GM12878 (cell line): ENCODE measurements around the gene RASA1. TPM values are rescaled to one million over a fixed set of nuclear protein-coding genes. Genes with fewer than 3 reads are reported as not detected.

ENCODE experiments used
- ATAC-seq: fragments of 200-7000 bp; cut with Tn5 transposase; 3 replicates; pipeline ENCODE4 v1.9.1; 2020; ENCODE audit warnings: mild to moderate bottlenecking, moderate library complexity
- BruUV-seq: library from RNA; stranded (reverse); fragments of 400-500 nt; replicated peaks from 2 replicates; lab custom pipeline; 2021; lab: Mats Ljungman, UMichigan
- CTCF ChIA-PET: fragments of 300-600 bp; sonication (Branson Sonifier 250); formaldehyde crosslinking; extraction: SDS; loops from one replicate; lab custom pipeline; 2021; ENCODE audit warnings: inconsistent platforms; lab: Yijun Ruan, JAX
- POLR2A ChIA-PET: fragments of 350-600 bp; formaldehyde crosslinking; extraction: SDS; loops from one replicate; lab custom pipeline; 2021; ENCODE audit warnings: inconsistent platforms; lab: Charles Lee
- RAD21 ChIA-PET: fragments of 300-600 bp; sonication (Branson Sonifier 250); formaldehyde crosslinking; loops from one replicate; lab custom pipeline; 2023; ENCODE audit warnings: antibody characterized with exemption; ENCODE audit not compliant: unreplicated experiment; lab: Charles Lee
- SMC1A ChIA-PET: fragments of 300-600 bp; sonication (Branson Sonifier 250); formaldehyde crosslinking; loops from one replicate; lab custom pipeline; 2023; ENCODE audit not compliant: unreplicated experiment, uncharacterized antibody; lab: Charles Lee
- DNase-seq: peaks from one replicate; pipeline ENCODE4 v3.0.0-alpha.2; 2011; ENCODE audit warnings: low read depth, low spot score
- FAIRE-seq: peaks from 3 replicates; lab custom pipeline; 2011; peaks lifted over from hg19 to GRCh38; lab: Jason Lieb, UNC
- H2AFZ ChIP-seq: 2 replicates; pipeline ENCODE4 v1.6.0; 2011; ENCODE audit warnings: low read depth, low read length, control low read depth; ENCODE audit not compliant: control insufficient read depth
- H3K27ac ChIP-seq: 2 replicates; pipeline ENCODE4 v1.5.1; 2011; ENCODE audit warnings: control low read depth; ENCODE audit not compliant: control insufficient read depth, insufficient read depth
- H3K27me3 ChIP-seq, 2 experiments: replicated peaks in 1 of 2; 2 replicates each; pipeline versions ENCODE4 v1.6.0 to v1.6.1; 2011; ENCODE audit warnings: low read length in 1 of 2; ENCODE audit not compliant: control insufficient read depth in 2 of 2, insufficient read depth in 2 of 2
- H3K36me3 ChIP-seq, 2 experiments: 2 replicates each; pipeline ENCODE4 v1.5.1; 2011; ENCODE audit warnings: low read length in 1 of 2; ENCODE audit not compliant: control insufficient read depth in 2 of 2, insufficient read depth in 2 of 2
- H3K4me1 ChIP-seq: 2 replicates; pipeline ENCODE4 v1.6.1; 2011; ENCODE audit warnings: mild to moderate bottlenecking, low read length, moderate library complexity, mixed read lengths; ENCODE audit not compliant: control insufficient read depth, insufficient read depth
- H3K4me2 ChIP-seq: 2 replicates; pipeline ENCODE4 v1.6.0; 2011; ENCODE audit warnings: control low read depth; ENCODE audit not compliant: control insufficient read depth, insufficient read depth
- H3K4me3 ChIP-seq: fragments of 200-600 bp; sonication (generic); 2 replicates; pipeline ENCODE4 v1.5.1; 2016
- H3K79me2 ChIP-seq: 2 replicates; pipeline ENCODE4 v1.6.0; 2011; ENCODE audit warnings: low read length; ENCODE audit not compliant: control insufficient read depth, insufficient read depth
- H3K9ac ChIP-seq: 2 replicates; pipeline ENCODE4 v1.8.0; 2011; ENCODE audit warnings: low read length, control low read depth, mixed read lengths; ENCODE audit not compliant: control insufficient read depth, insufficient read depth
- H3K9me3 ChIP-seq: replicated peaks from 3 replicates; pipeline ENCODE4 v1.5.1; 2011; ENCODE audit warnings: mild to moderate bottlenecking, low read length; ENCODE audit not compliant: control insufficient read depth, insufficient read depth
- H4K20me1 ChIP-seq: 2 replicates; pipeline ENCODE4 v1.6.0; 2011; ENCODE audit not compliant: control insufficient read depth, insufficient read depth
- ATF2 ChIP-seq: IDR thresholded peaks from 2 replicates; pipeline ENCODE4 v1.6.1; 2012; ENCODE audit warnings: low read length, inconsistent platforms
- BMI1 ChIP-seq: fragments of 450-650 bp; IDR thresholded peaks from 2 replicates; pipeline ENCODE4 v1.6.1; 2016; ENCODE audit warnings: mild to moderate bottlenecking, moderate library complexity, borderline replicate concordance
- BRCA1 ChIP-seq: IDR thresholded peaks from 2 replicates; pipeline ENCODE4 v1.6.1; 2011; ENCODE audit warnings: low read depth, low read length, improper control_type of control experiment
- CREM ChIP-seq: IDR thresholded peaks from 2 replicates; pipeline ENCODE4 v1.6.1; 2014; ENCODE audit warnings: antibody characterized with exemption, low read depth
- FOXK2 ChIP-seq: fragments of 450-650 bp; IDR thresholded peaks from 2 replicates; pipeline ENCODE4 v1.6.1; 2017; ENCODE audit warnings: mild to moderate bottlenecking, moderate library complexity
- HDAC2 ChIP-seq: fragments of 200-600 bp; sonication (generic); IDR thresholded peaks from 2 replicates; pipeline ENCODE4 v1.6.1; 2017
- HDAC6 ChIP-seq: fragments of 200-600 bp; sonication (generic); IDR thresholded peaks from one replicate; pipeline ENCODE4 v1.8.0; 2017; ENCODE audit warnings: antibody characterized with exemption; ENCODE audit not compliant: unreplicated experiment
- MTA2 ChIP-seq: fragments of 450-650 bp; IDR thresholded peaks from 2 replicates; pipeline ENCODE4 v1.6.1; 2016; ENCODE audit warnings: low read depth, mild to moderate bottlenecking, moderate library complexity
- MTA3 ChIP-seq: IDR thresholded peaks from 2 replicates; pipeline ENCODE4 v1.6.1; 2012; ENCODE audit warnings: low read length, inconsistent platforms, borderline replicate concordance
- MXI1 ChIP-seq: fragments of 150-350 bp; IDR thresholded peaks from 2 replicates; pipeline ENCODE4 v1.6.1; 2011; ENCODE audit warnings: low read depth, mild to moderate bottlenecking, inconsistent platforms, low read length, improper control_type of control experiment
- NFYB ChIP-seq: IDR thresholded peaks from 2 replicates; pipeline ENCODE4 v1.6.1; 2011; ENCODE audit warnings: low read depth, mild to moderate bottlenecking, low read length, improper control_type of control experiment, moderate library complexity; ENCODE audit not compliant: insufficient read depth
- POU2F2 ChIP-seq: IDR thresholded peaks from 3 replicates; pipeline ENCODE4 v1.6.1; 2011; ENCODE audit warnings: low read depth, mild to moderate bottlenecking, low read length, borderline replicate concordance
- RFX5 ChIP-seq: IDR thresholded peaks from 2 replicates; pipeline ENCODE4 v1.6.1; 2011; ENCODE audit warnings: low read depth, low read length, improper control_type of control experiment
- SIX5 ChIP-seq: IDR thresholded peaks from 2 replicates; pipeline ENCODE4 v1.6.1; 2011; ENCODE audit warnings: mild to moderate bottlenecking, low read depth, low read length, moderate library complexity; ENCODE audit not compliant: severe bottlenecking
- TAF1 ChIP-seq: IDR thresholded peaks from 2 replicates; pipeline ENCODE4 v1.6.1; 2011; ENCODE audit warnings: mild to moderate bottlenecking, low read depth, low read length, borderline replicate concordance
- TBL1XR1 ChIP-seq: IDR thresholded peaks from 2 replicates; pipeline ENCODE4 v1.6.1; 2012; ENCODE audit warnings: low read depth, low read length, improper control_type of control experiment
- TCF12 ChIP-seq: IDR thresholded peaks from 2 replicates; pipeline ENCODE4 v1.6.1; 2011; ENCODE audit warnings: low read depth, mild to moderate bottlenecking, low read length
- ZBTB33 ChIP-seq: fragments of 450-650 bp; IDR thresholded peaks from 2 replicates; pipeline ENCODE4 v1.6.1; 2017; ENCODE audit warnings: mild to moderate bottlenecking
- ZZZ3 ChIP-seq: IDR thresholded peaks from 2 replicates; pipeline ENCODE4 v1.6.1; 2011; ENCODE audit warnings: low read depth; ENCODE audit not compliant: control insufficient read depth, insufficient read length
- in situ Hi-C: fragments of 300-500 bp; cut with MboI; formaldehyde crosslinking; loops from 9 replicates; pipeline ENCODE4 v1.14.3; 2018; ENCODE audit warnings: mixed read lengths
- intact Hi-C: fragments of 100-400 bp; cut with micrococcal nuclease; formaldehyde crosslinking; loops from one replicate; pipeline ENCODE4 v1.14.2; 2022; ENCODE audit not compliant: unreplicated experiment
- polyA plus RNA-seq, 11 experiments: library from polyadenylated mRNA; depleted of rRNA in 4 of 11; unstranded in 6 of 11; stranded (reverse) in 5 of 11; fragments of >200 nt; fragmentation: Nextera tagmentation in 4 of 11; fragmentation: Illumina TruSeq in 1 of 11; extraction: Ambion mirVana in 4 of 11; extraction: Trizol in 1 of 11; gene quantifications; 1 replicate in 1 of 11; 2 replicates in 10 of 11; pipeline versions ENCODE4 v1.2.1 to v1.2.3, GENCODE V29; 2011 to 2016; ENCODE audit warnings: inconsistent platforms in 2 of 11, missing spikeins in 2 of 11, low read depth in 1 of 11
- total RNA-seq, 4 experiments: library from RNA; depleted of rRNA in 3 of 4; stranded (reverse); fragments of >200 nt in 3 of 4; fragmentation: Illumina TruSeq in 1 of 4; extraction: Trizol in 1 of 4; gene quantifications; 2 replicates each; pipeline versions ENCODE4 v1.2.1 to v1.2.3, GENCODE V29; 2013 to 2021

RASA1 gene
- total and polyA plus RNA-seq, 10 of the 15 experiments (the other 5 are each of a cell fraction or from before 2014, with no cell fraction given), result 7.8 to 72.3 (median 21.8) TPM

GRCh38 chr5:87246061-87246460, 21.6 kb upstream of the RASA1 start:
- POLR2A ChIA-PET, result no interaction called here
- SMC1A ChIA-PET, result interaction anchor here (1.1 kb wide), 1 partner anchor 10 kb away, joined by 3 read pairs; no protein-coding TSS in a partner anchor
- ATAC-seq (no peak), FAIRE-seq (no peak), DNase-seq (no peak)
- Histone ChIP-seq H2AFZ (no peak overlapping the region), H3K4me2 (no peak overlapping the region), H4K20me1 (no peaks in the 10 kb centered on the region), H3K27me3 (no peaks in the 10 kb centered on the region), H3K4me1 (no peaks in the 10 kb centered on the region; the same call in 1 of the 2 replicates), H3K79me2 (no peaks in the 10 kb centered on the region), H3K9ac (no peak overlapping the region), H3K36me3 (no peaks in the 10 kb centered on the region), H3K9me3 (no peaks in the 10 kb centered on the region; the same call in 2 of the 3 replicates), H3K4me3 (no peak overlapping the region)
- in situ Hi-C loops, result no loop called here
- intact Hi-C loops, result no loop called here
- BruUV-seq, result no TSS peak
- TF ChIP-seq CREM (no peak), MTA2 (no peak), HDAC6 (no peak), RFX5 (no peak), SIX5 (no peak), MXI1 (no peak), TCF12 (no peak), NFYB (no peak), ATF2 (no peak), BMI1 (no peak), FOXK2 (no peak), HDAC2 (no peak), MTA3 (no peak), ZZZ3 (no peak), POU2F2 (no peak), TAF1 (no peak), TBL1XR1 (no peak), BRCA1 (no peak), ZBTB33 (no peak)
- TF ChIP-seq, all 136 proteins: peak for 0
- H3K27ac ChIP-seq, result no peak overlapping the region
- CTCF ChIA-PET, result no interaction called here
- RAD21 ChIA-PET, result no interaction called here
